Ishikawa (cell line): Measurements from ENCODE around the gene CACNA2D2.

ENCODE experiments used
- CEBPB ChIP-seq: IDR thresholded peaks from 2 replicates; pipeline ENCODE4 v1.6.1; 2012
- CREB1 ChIP-seq: IDR thresholded peaks from 2 replicates; pipeline ENCODE4 v1.6.1; 2012; ENCODE audit warnings: low read depth
- EGR1 ChIP-seq: IDR thresholded peaks from 2 replicates; pipeline ENCODE4 v1.6.1; 2012
- EP300 ChIP-seq: IDR thresholded peaks from 2 replicates; pipeline ENCODE4 v1.6.1; 2012; ENCODE audit warnings: borderline replicate concordance
- FOXM1 ChIP-seq: IDR thresholded peaks from 2 replicates; pipeline ENCODE4 v1.6.1; 2012; ENCODE audit warnings: low read depth, borderline replicate concordance
- MAX ChIP-seq: IDR thresholded peaks from 2 replicates; pipeline ENCODE4 v1.6.1; 2012
- NFIC ChIP-seq: IDR thresholded peaks from 2 replicates; pipeline ENCODE4 v1.6.1; 2012
- RAD21 ChIP-seq: IDR thresholded peaks from 2 replicates; pipeline ENCODE4 v1.6.1; 2012; ENCODE audit warnings: low read depth
- REST ChIP-seq: IDR thresholded peaks from 2 replicates; pipeline ENCODE4 v1.6.1; 2012; ENCODE audit warnings: low read depth, mild to moderate bottlenecking
- TAF1 ChIP-seq: IDR thresholded peaks from 2 replicates; pipeline ENCODE4 v1.6.1; 2012; ENCODE audit warnings: low read depth, mild to moderate bottlenecking
- TCF12 ChIP-seq: IDR thresholded peaks from 2 replicates; pipeline ENCODE4 v1.6.1; 2012; ENCODE audit warnings: low read depth
- TEAD4 ChIP-seq: IDR thresholded peaks from 2 replicates; pipeline ENCODE4 v1.6.1; 2012
- USF1 ChIP-seq: IDR thresholded peaks from 2 replicates; pipeline ENCODE4 v1.6.1; 2012
- YY1 ChIP-seq: IDR thresholded peaks from 2 replicates; pipeline ENCODE4 v1.6.1; 2012; ENCODE audit warnings: low read depth
- ZBTB7A ChIP-seq: IDR thresholded peaks from 2 replicates; pipeline ENCODE4 v1.6.1; 2012; ENCODE audit warnings: low read depth

The CACNA2D2 gene

GRCh38 chr3:50428007-50428633 is 75.3 kb downstream of the CACNA2D2 start:
- TF ChIP-seq YY1, result no peak
- TF ChIP-seq RAD21, result peak; percentile 34; the same call in 1 of the 2 replicates

- TF ChIP-seq NFIC (no peak), TEAD4 (no peak), USF1 (no peak), MAX (no peak), CEBPB (no peak), ZBTB7A (no peak)
These were observed 76.2 kb downstream of the CACNA2D2 start for GRCh38 chr3:50427217-50427616.

GRCh38 chr3:50425911-50426310 is 77.5 kb downstream of the CACNA2D2 start:
- no peak for TF ChIP-seq CEBPB
- no peak for TF ChIP-seq CREB1
- TF ChIP-seq YY1, result no peak
- no peak for TF ChIP-seq NFIC
- TF ChIP-seq MAX, result no peak

GRCh38 chr3:50423543-50423942 is 79.9 kb downstream of the CACNA2D2 start:
- TF ChIP-seq YY1 (no peak), CEBPB (no peak), MAX (no peak), EGR1 (no peak), RAD21 (no peak), ZBTB7A (no peak), TAF1 (no peak), CREB1 (no peak), FOXM1 (no peak), TEAD4 (no peak), USF1 (no peak), REST (no peak), EP300 (no peak), NFIC (no peak), TCF12 (no peak)

GRCh38 chr3:50422153-50422552 is 81.3 kb downstream of the CACNA2D2 start:
- TF ChIP-seq MAX (no peak), EGR1 (no peak), TEAD4 (no peak)

- no peak for TF ChIP-seq EP300
- no peak for TF ChIP-seq TCF12
- TF ChIP-seq EGR1, result no peak
These were observed 83.7 kb downstream of the CACNA2D2 start for GRCh38 chr3:50419595-50420370.

- TF ChIP-seq FOXM1, result no peak
- no peak for TF ChIP-seq EGR1
- TF ChIP-seq EP300, result no peak
- no peak for TF ChIP-seq TAF1
- TF ChIP-seq TCF12, result no peak
- TF ChIP-seq RAD21, result no peak
- TF ChIP-seq CREB1, result no peak
- TF ChIP-seq MAX, result no peak
- TF ChIP-seq USF1, result no peak
- TF ChIP-seq REST, result no peak
- TF ChIP-seq ZBTB7A, result no peak
- no peak for TF ChIP-seq YY1
- TF ChIP-seq CEBPB, result no peak
- TF ChIP-seq TEAD4, result no peak
- TF ChIP-seq NFIC, result no peak
These were observed 84.6 kb downstream of the CACNA2D2 start for GRCh38 chr3:50418850-50419249.
